Loucy (cell line): ENCODE measurements around the gene BAIAP3.

Experiments used
- H2AFZ ChIP-seq: fragments of 200-600 bp; sonication (generic); 2 replicates; pipeline ENCODE4 v1.6.0; 2016; ENCODE audit warnings: antibody characterized with exemption, mild to moderate bottlenecking, low read length, moderate library complexity
- H3F3A ChIP-seq: fragments of 200-600 bp; 2 replicates; pipeline ENCODE4 v1.6.0; 2016; ENCODE audit warnings: antibody characterized with exemption, low read depth, mild to moderate bottlenecking
- H3K27me3 ChIP-seq: fragments of 200-600 bp; sonication (generic); 2 replicates; pipeline ENCODE4 v1.6.1; 2014; ENCODE audit warnings: low read length, mild to moderate bottlenecking; ENCODE audit not compliant: insufficient read depth, poor library complexity, severe bottlenecking
- H3K36me3 ChIP-seq: fragments of 200-600 bp; sonication (generic); 2 replicates; pipeline ENCODE4 v1.6.1; 2016; ENCODE audit warnings: low read length; ENCODE audit not compliant: insufficient read depth
- H3K4me1 ChIP-seq: fragments of 200-600 bp; sonication (generic); 2 replicates; pipeline ENCODE4 v1.5.1; 2014; ENCODE audit warnings: low read length, mild to moderate bottlenecking; ENCODE audit not compliant: insufficient read depth, poor library complexity, severe bottlenecking
- H3K4me2 ChIP-seq: fragments of 200-600 bp; sonication (generic); 2 replicates; pipeline ENCODE4 v1.6.0; 2014; ENCODE audit warnings: antibody characterized with exemption, low read length, low read depth, mild to moderate bottlenecking; ENCODE audit not compliant: poor library complexity, severe bottlenecking
- H3K4me3 ChIP-seq: fragments of 200-600 bp; sonication (generic); 2 replicates; pipeline ENCODE4 v1.5.1; 2014; ENCODE audit warnings: low read length, mild to moderate bottlenecking, mixed read lengths; ENCODE audit not compliant: poor library complexity, severe bottlenecking
- H3K79me2 ChIP-seq: fragments of 200-600 bp; sonication (generic); 2 replicates; pipeline ENCODE4 v1.6.1; 2014; ENCODE audit warnings: low read length; ENCODE audit not compliant: insufficient read depth
- H3K9ac ChIP-seq: fragments of 200-600 bp; sonication (generic); 2 replicates; pipeline ENCODE4 v1.6.0; 2014; ENCODE audit warnings: mild to moderate bottlenecking, low read depth, low read length, moderate library complexity; ENCODE audit not compliant: poor library complexity, severe bottlenecking
- H3K9me2 ChIP-seq: fragments of 200-600 bp; sonication (generic); replicated peaks from 2 replicates; pipeline ENCODE4 v1.6.1; 2016; ENCODE audit warnings: low read depth, low read length, mixed read lengths
- H3K9me3 ChIP-seq: fragments of 200-600 bp; sonication (generic); 2 replicates; pipeline ENCODE4 v1.6.1; 2014; ENCODE audit warnings: mild to moderate bottlenecking, antibody characterized with exemption, low read length, low read depth; ENCODE audit not compliant: insufficient read depth
- H4K20me1 ChIP-seq: fragments of 200-600 bp; sonication (generic); 2 replicates; pipeline ENCODE4 v1.6.0; 2014; ENCODE audit warnings: antibody characterized with exemption, low read length, mild to moderate bottlenecking; ENCODE audit not compliant: insufficient read depth, poor library complexity, severe bottlenecking
- CTCF ChIP-seq: fragments of 200-600 bp; sonication (generic); conservative IDR thresholded peaks from 2 replicates; pipeline ENCODE4 v1.5.1; 2014; ENCODE audit warnings: mild to moderate bottlenecking, antibody characterized with exemption, low read length
- EZH2phosphoT487 ChIP-seq: fragments of 200-600 bp; IDR thresholded peaks from 2 replicates; pipeline ENCODE4 v1.6.1; 2018; ENCODE audit warnings: antibody characterized with exemption, mild to moderate bottlenecking, moderate library complexity, borderline replicate concordance

Gene BAIAP3

DNA sequence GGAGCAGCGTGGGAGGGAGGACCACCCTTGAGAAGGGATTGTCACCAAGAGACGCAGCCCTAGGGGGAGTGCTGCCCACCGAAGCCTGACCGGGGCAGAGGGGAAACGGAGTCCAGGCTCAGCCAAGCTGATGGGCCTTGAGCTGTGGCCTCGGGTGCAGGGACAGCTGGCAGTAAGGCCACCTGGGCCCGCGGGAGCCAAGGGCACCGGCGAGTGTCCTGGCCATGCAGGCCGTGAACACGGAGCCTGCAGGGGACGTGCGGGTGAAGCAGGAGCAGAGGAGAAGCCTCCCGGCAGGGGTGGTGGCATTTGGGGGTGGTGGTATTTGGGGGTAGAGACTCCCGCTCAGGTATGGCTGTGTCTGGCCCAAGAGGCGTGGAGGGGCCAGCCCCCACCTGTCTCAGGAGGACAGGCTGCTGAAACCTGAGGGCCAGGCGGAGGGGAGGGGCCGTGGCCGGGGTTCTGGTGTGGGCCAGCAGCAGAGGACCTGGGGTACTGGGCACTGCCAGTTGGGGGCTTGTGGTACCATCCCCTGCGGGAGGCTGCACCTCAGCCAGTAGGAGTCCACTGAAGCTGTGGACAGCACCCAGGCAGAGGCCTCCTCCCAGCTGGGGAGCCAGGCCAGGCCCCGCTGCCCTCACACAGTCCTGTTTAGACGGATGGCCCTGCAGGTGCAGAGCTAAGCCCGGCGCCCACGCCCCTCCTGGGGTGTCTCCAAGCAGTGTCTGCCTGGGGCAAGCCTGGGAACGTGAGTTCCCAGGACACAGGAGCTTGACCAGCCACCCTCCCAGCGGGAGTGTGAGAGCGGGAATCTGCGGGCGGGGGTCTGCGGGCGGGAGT is 22.8 kb downstream of the BAIAP3 start:
- Histone ChIP-seq H3K9ac (no peak overlapping the region), H3K4me1 (no peaks in the 10 kb centered on the region), H3F3A (no peaks in the 10 kb centered on the region), H4K20me1 (no peaks in the 10 kb centered on the region), H2AFZ (no peak overlapping the region), H3K4me3 (no peak overlapping the region), H3K9me3 (no peaks in the 10 kb centered on the region), H3K27me3 (no peaks in the 10 kb centered on the region), H3K9me2 (no peaks in the 10 kb centered on the region), H3K4me2 (no peak overlapping the region), H3K36me3 (no peaks in the 10 kb centered on the region), H3K79me2 (peaks cover 2% of the 10 kb centered on the region; the same call in 1 of the 2 replicates)
- TF ChIP-seq EZH2phosphoT487 (no peak), CTCF (no peak)

DNA sequence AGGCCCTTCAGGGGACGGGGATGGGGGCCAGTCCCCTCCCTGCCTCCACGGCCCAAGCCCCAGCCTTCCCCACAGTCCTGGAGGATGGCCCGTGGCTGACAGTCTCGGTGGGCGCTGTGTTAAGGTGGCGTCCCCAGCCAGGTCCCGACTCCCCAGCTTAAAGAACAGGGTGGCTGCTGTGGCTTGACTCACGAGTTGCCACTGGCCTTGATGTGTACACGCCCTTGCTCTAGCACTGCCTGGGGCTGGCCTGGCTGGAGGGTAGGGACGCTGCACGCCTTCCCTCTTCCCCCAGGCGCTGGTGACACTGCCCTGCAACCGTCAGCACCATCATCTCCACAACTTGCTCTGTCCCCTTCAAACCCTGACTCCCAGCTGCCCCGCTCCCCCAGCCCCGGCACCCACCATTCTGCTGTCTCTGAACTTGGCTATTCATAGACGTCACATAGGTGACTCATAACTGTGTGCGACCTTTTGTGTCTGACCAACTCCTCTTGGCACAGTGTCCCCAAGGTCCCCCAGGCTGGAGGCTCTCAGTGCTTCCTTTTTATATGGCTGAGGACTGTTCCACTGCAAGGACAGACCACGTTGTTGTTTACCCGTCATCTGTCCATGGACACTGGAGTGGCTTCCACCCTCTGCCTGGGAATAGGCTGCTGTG is 24.6 kb downstream of the BAIAP3 start:
- Histone ChIP-seq H3K79me2 (no peaks in the 10 kb centered on the region), H3K4me2 (no peak overlapping the region)

DNA sequence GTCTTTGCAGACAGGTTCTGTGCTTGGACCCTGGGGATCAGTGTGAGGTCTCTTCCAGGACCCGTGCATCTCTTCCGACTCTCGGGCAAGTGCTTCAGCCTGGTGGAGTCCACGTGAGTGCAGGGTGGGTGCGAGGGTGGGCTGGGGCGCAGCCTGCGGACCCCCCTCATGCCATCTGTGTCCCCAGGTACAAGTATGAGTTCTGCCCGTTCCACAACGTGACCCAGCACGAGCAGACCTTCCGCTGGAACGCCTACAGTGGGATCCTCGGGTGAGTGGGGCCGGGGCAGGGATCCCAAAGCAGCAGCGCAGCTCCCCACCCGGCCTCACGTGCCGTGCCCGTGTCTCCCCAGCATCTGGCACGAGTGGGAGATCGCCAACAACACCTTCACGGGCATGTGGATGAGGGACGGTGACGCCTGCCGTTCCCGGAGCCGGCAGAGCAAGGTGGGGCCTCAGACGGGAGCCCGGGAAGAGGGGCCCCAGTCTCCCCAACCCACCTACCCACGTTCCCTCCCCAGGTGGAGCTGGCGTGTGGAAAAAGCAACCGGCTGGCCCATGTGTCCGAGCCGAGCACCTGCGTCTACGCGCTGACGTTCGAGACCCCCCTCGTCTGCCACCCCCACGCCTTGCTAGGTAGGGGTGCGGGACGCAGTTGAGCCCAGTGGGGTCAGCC is 28.4 kb downstream of the BAIAP3 start:
- Histone ChIP-seq H3K4me1 (no peaks in the 10 kb centered on the region), H4K20me1 (no peaks in the 10 kb centered on the region), H2AFZ (no peak overlapping the region), H3K4me2 (no peak overlapping the region), H3K9ac (no peak overlapping the region), H3K9me3 (no peaks in the 10 kb centered on the region), H3K27me3 (no peaks in the 10 kb centered on the region), H3K4me3 (no peak overlapping the region), H3K36me3 (no peaks in the 10 kb centered on the region), H3K9me2 (no peaks in the 10 kb centered on the region), H3F3A (no peaks in the 10 kb centered on the region), H3K79me2 (no peaks in the 10 kb centered on the region)
- no peak for TF ChIP-seq CTCF
- TF ChIP-seq EZH2phosphoT487: no peak

More for the DNA sequence above, 24.6 kb downstream of the BAIAP3 start:
- no peaks in the 10 kb centered on the region for H3K27me3 ChIP-seq
- H3K36me3 ChIP-seq: no peaks in the 10 kb centered on the region
- no peak for TF ChIP-seq EZH2phosphoT487
- no peak for TF ChIP-seq CTCF
- no peak overlapping the region for H3K9ac ChIP-seq
- H3F3A ChIP-seq: no peaks in the 10 kb centered on the region
- no peak overlapping the region for H3K4me3 ChIP-seq
- no peaks in the 10 kb centered on the region for H3K4me1 ChIP-seq
- H4K20me1 ChIP-seq: no peaks in the 10 kb centered on the region
- no peaks in the 10 kb centered on the region for H3K9me3 ChIP-seq
- H2AFZ ChIP-seq: no peak overlapping the region
- H3K9me2 ChIP-seq: no peaks in the 10 kb centered on the region
